SK-N-MC (cell line): ENCODE results near the gene ACTN3.

Experiments used
- EZH2 ChIP-seq: fragments of 200-600 bp; sonication (generic); IDR thresholded peaks from one replicate; pipeline ENCODE4 v1.6.1; 2017; ENCODE audit warnings: antibody characterized with exemption
- POLR2AphosphoS5 ChIP-seq: IDR thresholded peaks from 2 replicates; pipeline ENCODE4 v1.6.1; 2012; ENCODE audit warnings: mild to moderate bottlenecking, low read depth, low read length, borderline replicate concordance

DNA sequence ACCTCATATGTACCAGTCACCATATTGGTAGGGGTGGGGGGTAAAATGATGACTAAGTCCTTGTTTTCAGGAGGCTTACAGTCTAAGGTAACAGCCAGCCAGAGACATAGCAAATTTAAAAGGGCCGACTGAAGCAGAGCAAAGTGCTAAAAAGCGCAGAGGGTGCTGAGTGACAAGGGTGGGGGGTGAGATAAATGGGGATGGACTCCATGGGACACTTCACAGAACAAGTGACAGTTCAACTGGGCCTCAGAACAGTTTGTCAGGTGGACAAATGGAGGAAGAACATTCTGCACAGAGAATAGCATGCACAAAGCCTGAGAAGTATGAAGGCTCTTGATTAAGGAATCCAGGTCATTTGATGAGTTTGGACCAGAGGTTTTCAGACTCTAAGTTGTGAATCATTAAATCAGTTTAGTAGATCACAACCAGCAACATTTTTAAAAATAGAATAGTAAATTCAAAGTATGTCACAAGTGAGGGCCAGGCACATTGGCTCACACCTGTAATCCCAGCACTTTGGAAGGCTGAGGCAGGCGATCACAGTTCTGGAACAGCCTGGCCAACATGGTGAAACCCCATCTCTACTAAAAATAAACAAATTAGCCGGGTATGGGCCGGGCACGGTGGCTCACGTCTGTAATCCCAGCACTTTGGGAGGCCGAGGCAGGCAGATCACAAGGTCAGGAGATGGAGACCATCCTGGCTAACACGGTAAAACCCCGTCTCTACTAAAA, 22.2 kb upstream of the ACTN3 start:
- TF ChIP-seq POLR2AphosphoS5 (no peak), EZH2 (no peak)
